Thymus (tissue), 11 donors: Measurements from ENCODE around the gene ARID1B. TPM values are rescaled to one million over a fixed set of nuclear protein-coding genes. Genes with fewer than 3 reads are reported as not detected.
A peak's percentile ranks its signal among the peaks of the same experiment; 100 is the strongest.

Source experiments
- DNase-seq, 9 donors: peaks; one replicate each; pipeline ENCODE4 v3.0.0-alpha.2; 2013; ENCODE audit warnings: low spot score in 9 of 9, low read depth in 6 of 9, missing footprints in 1 of 9
- H3K27ac ChIP-seq, 2 donors: one replicate each; pipeline ENCODE4 v1.5.1; 2013; ENCODE audit warnings: control low read depth in 1 of 2, low read depth in 1 of 2, low read length in 1 of 2, mild to moderate bottlenecking in 1 of 2, moderate library complexity in 1 of 2
- H3K27me3 ChIP-seq, 2 donors: one replicate each; pipeline ENCODE4 v1.5.1; 2013; ENCODE audit warnings: low read length in 1 of 2; ENCODE audit not compliant: control insufficient read depth in 2 of 2, insufficient read depth in 1 of 2
- H3K36me3 ChIP-seq, 2 donors: one replicate each; pipeline ENCODE4 v1.5.1; 2013; ENCODE audit warnings: low read length in 1 of 2, mild to moderate bottlenecking in 1 of 2, moderate library complexity in 1 of 2; ENCODE audit not compliant: control insufficient read depth in 2 of 2, insufficient read depth in 2 of 2
- H3K4me1 ChIP-seq, 2 donors: one replicate each; pipeline ENCODE4 v1.5.1; 2013; ENCODE audit warnings: low read length in 2 of 2; ENCODE audit not compliant: control insufficient read depth in 2 of 2, insufficient read depth in 2 of 2
- H3K4me3 ChIP-seq, 2 donors: one replicate each; pipeline ENCODE4 v1.5.1; 2013; ENCODE audit warnings: low read length in 2 of 2, control low read depth in 1 of 2, mild to moderate bottlenecking in 1 of 2
- H3K9me3 ChIP-seq, 2 donors: one replicate each; pipeline ENCODE4 v1.5.1; 2013; ENCODE audit warnings: low read length in 1 of 2, mild to moderate bottlenecking in 1 of 2; ENCODE audit not compliant: control insufficient read depth in 2 of 2, insufficient read depth in 1 of 2
- WGBS: extraction: QIAGEN DNeasy Blood & Tissue Kit; methylation state at CpG from one replicate; pipeline ENCODE4 v1.1.7; 2013; 5-methylcytosine and 5-hydroxymethylcytosine counted together
- polyA plus RNA-seq: library from polyadenylated mRNA; stranded (reverse); fragments of 200-250 nt; gene quantifications from one replicate; pipeline ENCODE4 v1.2.3, GENCODE V29; 2013
- total RNA-seq: library from RNA; stranded (reverse); fragments of 120-200 nt; gene quantifications from one replicate; pipeline ENCODE4 v1.2.4, GENCODE V29; 2013
- donor health status: healthy.

Gene ARID1B
- total and polyA plus RNA-seq, 2 donors = 24.0 to 26.5 TPM

DNA sequence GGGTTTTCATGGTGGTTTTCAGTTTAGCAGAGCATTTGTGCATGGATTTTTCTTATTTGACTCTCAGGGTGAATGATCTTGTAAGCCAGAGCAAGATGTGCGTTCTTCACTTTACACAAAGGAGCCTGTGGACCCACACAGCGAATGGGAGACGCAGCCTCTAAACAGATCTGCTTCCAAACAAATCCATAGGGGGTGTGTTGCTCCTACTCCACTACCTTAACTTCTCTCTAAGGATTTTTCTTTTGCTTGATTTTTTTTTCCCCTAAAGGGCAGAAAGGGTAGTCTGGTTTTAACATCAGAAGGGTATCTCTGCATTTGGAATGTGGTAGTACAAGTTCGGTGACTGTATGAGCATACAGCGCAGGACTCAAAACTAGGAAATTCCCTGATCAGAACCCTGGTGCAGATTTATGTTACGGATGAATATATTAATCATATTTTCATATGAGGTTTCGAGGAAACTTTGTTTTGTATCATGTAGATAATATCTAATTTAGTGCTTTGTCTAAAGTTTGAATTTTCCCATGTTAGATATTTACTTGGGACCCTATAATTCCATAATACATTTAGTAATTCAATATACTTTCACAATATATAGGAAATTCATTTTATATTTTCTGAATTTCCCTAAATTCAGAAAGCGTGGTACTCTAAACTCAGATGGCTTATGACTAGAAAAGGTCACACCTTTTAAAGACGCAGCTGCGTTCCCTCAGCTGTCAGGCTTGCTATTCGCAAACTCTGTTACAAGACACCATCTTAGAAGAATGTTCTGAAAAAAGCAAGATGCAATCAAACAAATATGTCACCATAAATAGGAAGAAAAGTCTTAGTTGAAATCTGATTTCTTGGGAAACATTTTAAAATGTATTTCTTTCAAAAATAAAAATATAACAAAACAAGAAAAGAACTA lies 349.3 kb downstream of the ARID1B start:
- no peak overlapping the region for H3K4me3 ChIP-seq
- WGBS = 96% methylated on average over 11 of the region's 11 CpGs
- DNase-seq = no peak
- no peaks in the 10 kb centered on the region for H3K4me1 ChIP-seq
- no peaks in the 10 kb centered on the region for H3K9me3 ChIP-seq
- peak overlapping the region in 1 of 2 donors; percentile 28 for H3K27ac ChIP-seq
- H3K27me3 ChIP-seq = no peaks in the 10 kb centered on the region
- H3K36me3 ChIP-seq = peaks cover 3 to 17% of the 10 kb centered on the region in 2 donors

DNA sequence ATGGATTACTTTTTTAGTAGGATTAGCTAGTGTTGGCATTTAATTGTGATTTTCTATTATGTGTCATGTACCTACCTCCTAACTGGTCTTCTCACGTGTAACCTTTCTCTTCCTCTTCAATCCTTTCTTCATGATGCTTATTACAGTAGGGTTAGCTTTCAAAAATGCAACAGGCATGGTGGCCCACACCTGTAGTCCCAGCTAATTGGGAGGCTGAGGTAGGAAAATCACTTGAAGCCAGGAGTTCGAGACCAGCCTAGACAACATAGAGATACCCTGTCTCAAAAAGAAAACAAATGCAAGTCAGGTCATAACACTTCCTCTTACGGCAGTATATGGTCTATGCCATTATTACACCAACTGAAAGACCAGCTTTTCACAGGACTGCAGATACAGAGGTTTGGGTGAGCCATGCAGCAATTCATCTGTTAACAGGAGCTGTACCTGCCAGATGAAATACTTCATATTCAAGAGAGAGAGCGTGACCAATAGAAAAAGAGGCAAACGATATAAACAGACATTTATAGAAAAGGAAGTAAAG lies 351.1 kb downstream of the ARID1B start:
- DNase-seq = no peak
- 89% methylated on average over 5 of the region's 5 CpGs for WGBS
- H3K36me3 ChIP-seq = peaks cover 15 to 27% of the 10 kb centered on the region in 2 donors
- H3K4me1 ChIP-seq = no peaks in the 10 kb centered on the region
- no peaks in the 10 kb centered on the region for H3K27me3 ChIP-seq
- H3K4me3 ChIP-seq = no peak overlapping the region
- H3K9me3 ChIP-seq = no peaks in the 10 kb centered on the region
- H3K27ac ChIP-seq = no peak overlapping the region

DNA sequence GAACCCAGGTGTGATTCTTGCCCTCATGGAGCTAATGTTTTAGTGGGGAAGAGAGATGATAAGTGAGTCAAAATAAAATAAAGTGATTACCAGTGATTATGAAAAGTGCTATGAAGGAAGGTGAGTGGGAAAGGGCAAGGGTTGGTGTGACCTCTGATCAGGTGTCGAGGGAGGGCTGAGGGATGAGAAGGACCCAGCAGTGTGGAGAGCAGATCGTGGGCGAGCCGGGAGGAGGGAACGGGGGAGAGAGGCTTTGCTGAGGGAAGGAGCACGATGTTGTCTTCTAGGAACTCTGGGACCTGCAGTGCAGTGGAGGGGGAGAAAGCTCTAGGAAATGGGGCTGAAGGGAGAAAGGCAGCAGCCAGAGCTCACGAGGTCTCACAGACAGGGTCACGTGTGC lies 354.1 kb downstream of the ARID1B start:
- WGBS = 98% methylated on average over 8 of the region's 8 CpGs

DNA sequence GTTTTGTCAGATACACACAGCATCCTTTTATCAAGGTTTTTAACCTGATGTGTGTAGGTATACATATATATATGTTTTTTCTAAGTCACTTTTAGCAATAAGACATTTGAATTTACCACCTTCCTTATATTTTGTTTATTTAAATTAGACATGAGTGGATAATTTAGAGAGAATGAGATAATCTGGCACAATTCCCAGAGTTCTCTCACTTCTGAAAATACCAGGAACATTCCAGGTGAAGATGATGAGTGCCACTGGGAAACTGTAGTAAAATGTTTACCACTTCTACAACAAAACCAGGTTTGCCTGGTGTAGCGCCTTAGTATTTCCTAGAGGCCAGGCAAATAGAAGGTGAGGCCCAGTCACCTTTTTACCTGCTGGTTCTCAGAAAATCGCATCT lies 356.7 kb downstream of the ARID1B start:
- Histone ChIP-seq H3K9me3 (no peaks in the 10 kb centered on the region), H3K4me3 (no peak overlapping the region), H3K27ac (no peak overlapping the region), H3K36me3 (peaks cover 42 to 47% of the 10 kb centered on the region in 2 donors), H3K27me3 (no peaks in the 10 kb centered on the region), H3K4me1 (no peaks in the 10 kb centered on the region)
- WGBS = 98% methylated on average over 2 of the region's 2 CpGs
- DNase-seq = no peak

More for the DNA sequence above, 354.1 kb downstream of the ARID1B start:
- H3K4me1 ChIP-seq = no peaks in the 10 kb centered on the region
- H3K9me3 ChIP-seq = no peaks in the 10 kb centered on the region
- no peak overlapping the region for H3K27ac ChIP-seq
- H3K36me3 ChIP-seq = peaks cover 36 to 44% of the 10 kb centered on the region in 2 donors
- no peak for DNase-seq
- no peaks in the 10 kb centered on the region for H3K27me3 ChIP-seq
- H3K4me3 ChIP-seq = no peak overlapping the region

DNA sequence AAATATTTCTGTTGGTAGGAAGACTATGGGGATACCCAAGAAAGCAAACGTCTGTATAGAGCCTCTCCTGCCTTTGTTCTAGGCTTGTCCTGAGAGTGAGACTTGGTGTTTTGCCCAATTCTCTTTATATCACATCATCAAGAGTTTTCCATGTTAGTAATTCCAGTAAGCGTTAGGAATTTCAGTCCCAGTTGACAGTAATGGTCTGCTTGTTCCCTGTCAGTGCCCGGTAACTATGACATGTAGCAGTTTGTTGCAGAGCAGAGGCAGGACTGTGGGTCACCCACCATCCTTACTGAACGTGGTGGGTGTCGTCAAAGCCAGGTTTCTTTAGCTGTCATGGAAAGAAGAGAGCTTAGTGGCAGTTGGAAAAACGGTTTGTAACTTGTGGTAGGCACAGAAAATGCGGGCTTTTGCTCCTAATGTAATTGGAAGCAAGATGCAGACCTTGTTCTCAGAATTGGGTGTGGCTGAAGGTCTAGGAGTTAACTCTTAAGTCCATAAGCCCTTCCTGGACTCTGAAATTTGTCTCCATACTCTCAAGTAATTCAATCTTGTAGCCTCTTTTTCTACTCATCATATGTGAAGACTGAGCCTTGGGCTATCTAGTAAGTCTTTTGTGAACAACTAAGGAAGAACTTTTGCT lies 357.3 kb downstream of the ARID1B start:
- Histone ChIP-seq H3K4me3 (no peak overlapping the region), H3K27ac (no peak overlapping the region), H3K36me3 (peaks cover 42 to 47% of the 10 kb centered on the region in 2 donors), H3K9me3 (no peaks in the 10 kb centered on the region), H3K4me1 (no peaks in the 10 kb centered on the region), H3K27me3 (no peaks in the 10 kb centered on the region)
- WGBS = 94% methylated on average over 7 of the region's 7 CpGs
- DNase-seq = no peak

DNA sequence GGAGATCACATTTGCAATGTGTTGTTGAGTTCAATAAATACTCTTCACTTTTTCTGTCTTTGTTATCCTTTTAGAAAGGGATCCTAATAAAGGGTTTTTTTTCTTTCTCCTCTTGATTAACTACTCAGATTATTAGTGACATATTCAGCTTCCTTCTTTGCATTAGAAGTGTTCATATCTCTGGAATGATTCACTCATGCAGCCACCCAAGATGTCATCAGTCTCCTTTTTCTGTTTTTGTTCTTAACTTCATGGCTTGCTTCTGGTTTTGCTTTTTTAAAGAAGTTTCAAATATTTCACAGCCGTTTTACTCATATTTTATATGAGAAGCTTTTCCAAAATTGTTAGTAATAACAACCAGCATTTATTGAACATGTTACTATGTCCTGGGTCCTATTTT lies 358.5 kb downstream of the ARID1B start:
- no peak for DNase-seq
- Histone ChIP-seq H3K36me3 (peaks cover 45 to 48% of the 10 kb centered on the region in 2 donors), H3K4me3 (no peak overlapping the region), H3K9me3 (no peaks in the 10 kb centered on the region), H3K27ac (no peak overlapping the region), H3K27me3 (no peaks in the 10 kb centered on the region), H3K4me1 (no peaks in the 10 kb centered on the region)
- WGBS = 89% methylated on average over 1 of the region's 1 CpG

DNA sequence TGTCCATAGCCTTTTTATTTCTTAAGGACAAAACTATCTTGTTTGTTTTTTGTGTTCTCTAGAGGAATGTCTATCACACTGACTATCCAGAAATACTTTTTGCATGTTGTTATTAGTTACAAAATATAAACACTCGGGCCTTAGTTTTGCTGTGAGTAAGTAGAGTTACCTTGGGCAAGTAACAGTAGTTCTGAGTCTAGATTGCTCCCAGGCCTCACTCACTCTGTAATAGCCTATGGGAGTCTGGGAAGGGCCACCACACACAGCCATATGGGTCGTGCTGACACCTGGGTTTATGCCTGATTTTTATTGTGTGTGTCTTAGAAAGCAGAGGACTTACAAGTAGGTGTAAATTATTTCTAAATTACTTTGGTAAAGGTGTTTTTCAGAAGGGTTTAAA lies 360.3 kb downstream of the ARID1B start:
- Histone ChIP-seq H3K4me3 (no peak overlapping the region), H3K4me1 (no peaks in the 10 kb centered on the region), H3K27ac (no peak overlapping the region), H3K9me3 (no peaks in the 10 kb centered on the region), H3K27me3 (no peaks in the 10 kb centered on the region), H3K36me3 (peaks cover 49 to 52% of the 10 kb centered on the region in 2 donors)
- over 99% methylated on average over 2 of the region's 2 CpGs for WGBS
- no peak for DNase-seq

DNA sequence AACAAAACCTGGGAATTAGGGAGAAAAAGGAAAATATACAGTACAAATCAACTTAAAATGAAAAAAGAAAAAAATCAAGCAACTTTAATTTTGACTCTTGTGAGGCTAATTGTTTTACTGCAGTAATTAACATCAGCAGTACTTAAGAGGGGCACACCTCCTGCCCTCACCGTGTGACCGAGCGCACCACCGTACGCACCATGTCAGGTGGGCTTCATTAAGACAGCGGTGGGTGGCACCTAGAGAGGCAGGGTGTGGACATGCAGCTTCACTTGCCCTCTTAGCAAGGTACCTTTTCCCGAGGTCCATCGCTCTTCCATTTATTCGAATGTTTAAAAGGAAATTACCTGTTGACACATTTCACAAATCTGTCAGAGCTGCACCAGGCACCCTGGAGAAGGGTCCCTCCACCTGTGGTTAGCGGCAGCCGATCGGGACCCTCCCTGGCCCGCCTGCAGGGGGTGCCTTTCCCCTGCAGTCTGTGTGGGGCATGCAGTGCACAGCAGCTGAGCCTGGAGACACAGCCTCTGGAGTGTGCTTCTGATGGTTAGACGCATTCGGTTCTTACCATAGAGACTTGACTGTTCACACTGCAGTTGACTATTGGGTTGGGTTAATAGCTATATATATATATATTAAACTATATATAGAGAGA lies 362.0 kb downstream of the ARID1B start:
- Histone ChIP-seq H3K4me1 (no peaks in the 10 kb centered on the region), H3K36me3 (peaks cover 32 to 36% of the 10 kb centered on the region in 2 donors)
- WGBS = 96% methylated on average over 15 of the region's 15 CpGs

More for the DNA sequence above, 362.0 kb downstream of the ARID1B start:
- DNase-seq = peak in 3 of 9 donors; percentile 10 to 40 (median 26)
- H3K4me3 ChIP-seq = no peak overlapping the region
- H3K9me3 ChIP-seq = no peaks in the 10 kb centered on the region
- H3K27ac ChIP-seq = no peak overlapping the region
- H3K27me3 ChIP-seq = no peaks in the 10 kb centered on the region
